ENCODE measurements around the gene PLXNB3.

DNA sequence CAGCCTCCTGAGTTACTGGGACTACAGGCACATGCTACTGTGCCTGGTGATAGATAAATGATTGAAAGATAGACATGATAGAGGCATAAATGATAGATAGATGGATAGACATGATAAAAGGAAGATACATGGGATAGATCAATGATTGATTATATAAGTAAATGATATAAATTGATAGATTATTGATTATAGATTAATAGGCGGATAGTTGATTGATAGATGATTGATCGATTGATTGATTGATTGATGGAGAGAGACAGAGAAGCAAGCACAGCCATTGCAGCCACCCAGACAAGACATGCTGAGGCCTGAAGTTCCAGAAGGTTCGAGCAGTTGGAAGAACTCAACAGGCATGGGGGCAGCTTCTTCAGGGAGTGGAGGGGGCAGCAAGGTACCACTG, 17.7 kb upstream of the PLXNB3 start:
- TF ChIP-seq TP53 (CRISPR knock-in tag; IDR thresholded peaks at IDR 0.05) (no peak), ETV6 (CRISPR knock-in tag; IDR thresholded peaks at IDR 0.05) (no peak), CTCF (IDR thresholded peaks at IDR 0.05) (no peak), TCF7 (CRISPR knock-in tag; IDR thresholded peaks at IDR 0.05; ENCODE audit: low read depth) (no peak), ESRRA (CRISPR knock-in tag; IDR thresholded peaks at IDR 0.05; ENCODE audit: borderline replicate concordance) (no peak), ZNF138 (CRISPR knock-in tag; conservative IDR thresholded peaks at IDR 0.05) (no peak), MLX (CRISPR knock-in tag; IDR thresholded peaks at IDR 0.05) (no peak), NR1H2 (CRISPR knock-in tag; IDR thresholded peaks at IDR 0.05) (no peak), CBFB (CRISPR knock-in tag; IDR thresholded peaks at IDR 0.05; ENCODE audit: low read depth) (no peak), FOXJ3 (CRISPR knock-in tag; IDR thresholded peaks at IDR 0.05; ENCODE audit: borderline replicate concordance) (no peak), GABPB1 (CRISPR knock-in tag; IDR thresholded peaks at IDR 0.05) (no peak), ZBTB21 (CRISPR knock-in tag; IDR thresholded peaks at IDR 0.05; ENCODE audit: borderline replicate concordance) (no peak)
- TF ChIP-seq, protein P1, sequence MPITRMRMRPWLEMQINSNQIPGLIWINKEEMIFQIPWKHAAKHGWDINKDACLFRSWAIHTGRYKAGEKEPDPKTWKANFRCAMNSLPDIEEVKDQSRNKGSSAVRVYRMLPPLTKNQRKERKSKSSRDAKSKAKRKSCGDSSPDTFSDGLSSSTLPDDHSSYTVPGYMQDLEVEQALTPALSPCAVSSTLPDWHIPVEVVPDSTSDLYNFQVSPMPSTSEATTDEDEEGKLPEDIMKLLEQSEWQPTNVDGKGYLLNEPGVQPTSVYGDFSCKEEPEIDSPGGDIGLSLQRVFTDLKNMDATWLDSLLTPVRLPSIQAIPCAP (CRISPR knock-in tag; IDR thresholded peaks at IDR 0.05), result no peak
- TF ChIP-seq, protein P2, sequence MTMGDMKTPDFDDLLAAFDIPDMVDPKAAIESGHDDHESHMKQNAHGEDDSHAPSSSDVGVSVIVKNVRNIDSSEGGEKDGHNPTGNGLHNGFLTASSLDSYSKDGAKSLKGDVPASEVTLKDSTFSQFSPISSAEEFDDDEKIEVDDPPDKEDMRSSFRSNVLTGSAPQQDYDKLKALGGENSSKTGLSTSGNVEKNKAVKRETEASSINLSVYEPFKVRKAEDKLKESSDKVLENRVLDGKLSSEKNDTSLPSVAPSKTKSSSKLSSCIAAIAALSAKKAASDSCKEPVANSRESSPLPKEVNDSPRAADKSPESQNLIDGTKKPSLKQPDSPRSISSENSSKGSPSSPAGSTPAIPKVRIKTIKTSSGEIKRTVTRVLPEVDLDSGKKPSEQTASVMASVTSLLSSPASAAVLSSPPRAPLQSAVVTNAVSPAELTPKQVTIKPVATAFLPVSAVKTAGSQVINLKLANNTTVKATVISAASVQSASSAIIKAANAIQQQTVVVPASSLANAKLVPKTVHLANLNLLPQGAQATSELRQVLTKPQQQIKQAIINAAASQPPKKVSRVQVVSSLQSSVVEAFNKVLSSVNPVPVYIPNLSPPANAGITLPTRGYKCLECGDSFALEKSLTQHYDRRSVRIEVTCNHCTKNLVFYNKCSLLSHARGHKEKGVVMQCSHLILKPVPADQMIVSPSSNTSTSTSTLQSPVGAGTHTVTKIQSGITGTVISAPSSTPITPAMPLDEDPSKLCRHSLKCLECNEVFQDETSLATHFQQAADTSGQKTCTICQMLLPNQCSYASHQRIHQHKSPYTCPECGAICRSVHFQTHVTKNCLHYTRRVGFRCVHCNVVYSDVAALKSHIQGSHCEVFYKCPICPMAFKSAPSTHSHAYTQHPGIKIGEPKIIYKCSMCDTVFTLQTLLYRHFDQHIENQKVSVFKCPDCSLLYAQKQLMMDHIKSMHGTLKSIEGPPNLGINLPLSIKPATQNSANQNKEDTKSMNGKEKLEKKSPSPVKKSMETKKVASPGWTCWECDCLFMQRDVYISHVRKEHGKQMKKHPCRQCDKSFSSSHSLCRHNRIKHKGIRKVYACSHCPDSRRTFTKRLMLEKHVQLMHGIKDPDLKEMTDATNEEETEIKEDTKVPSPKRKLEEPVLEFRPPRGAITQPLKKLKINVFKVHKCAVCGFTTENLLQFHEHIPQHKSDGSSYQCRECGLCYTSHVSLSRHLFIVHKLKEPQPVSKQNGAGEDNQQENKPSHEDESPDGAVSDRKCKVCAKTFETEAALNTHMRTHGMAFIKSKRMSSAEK (CRISPR knock-in tag; IDR thresholded peaks at IDR 0.05; ENCODE audit: borderline replicate concordance), result no peak

Measured in WTC11 (cell line).